B cell (primary cell): ENCODE data around the gene QSOX2. TPM values are rescaled to one million over a fixed set of nuclear protein-coding genes. Genes with fewer than 3 reads are reported as not detected.

Experiments
- ATAC-seq: fragments of 200-7000 bp; cut with Tn5 transposase; one replicate; pipeline ENCODE4 v1.10.0; 2021; ENCODE audit warnings: low read depth, mild to moderate bottlenecking, moderate number of reproducible peaks, moderate library complexity
- CTCF ChIA-PET: fragments of 350-600 bp; sonication (Branson Sonifier 250); formaldehyde crosslinking; loops from one replicate; lab custom pipeline; 2021; ENCODE audit warnings: antibody characterized with exemption, inconsistent platforms; lab: Charles Lee
- POLR2A ChIA-PET: fragments of 350-600 bp; sonication (Branson Sonifier 250); formaldehyde crosslinking; loops from one replicate; lab custom pipeline; 2021; ENCODE audit warnings: antibody characterized with exemption; lab: Charles Lee
- DNase-seq: peaks from one replicate; pipeline ENCODE4 v3.0.0; 2013
- H2AFZ ChIP-seq: 2 replicates; pipeline ENCODE4 v1.6.1; 2012; ENCODE audit warnings: mild to moderate bottlenecking, low read depth, low read length; ENCODE audit not compliant: insufficient read depth, poor library complexity, severe bottlenecking
- H3K27ac ChIP-seq, 2 donors: 1 replicate in 1 of 2; 2 replicates in 1 of 2; pipeline ENCODE4 v1.5.1; 2012 to 2013; ENCODE audit warnings: low read length in 2 of 2, mild to moderate bottlenecking in 2 of 2, moderate library complexity in 1 of 2
- H3K27me3 ChIP-seq, 4 experiments: fragments of 200-600 bp in 1 of 4; sonication (generic) in 1 of 4; replicated peaks in 1 of 4; 1 replicate in 2 of 4; 2 replicates in 2 of 4; pipeline versions ENCODE4 v1.6.1 to v1.7.0; 2013 to 2016; ENCODE audit warnings: low read length in 3 of 4, mild to moderate bottlenecking in 2 of 4, mixed read lengths in 1 of 4, moderate library complexity in 1 of 4; ENCODE audit not compliant: insufficient read depth in 4 of 4, control insufficient read depth in 3 of 4; ENCODE audit errors: control extremely low read depth in 1 of 4
- H3K36me3 ChIP-seq, 2 experiments: replicated peaks in 1 of 2; 1 replicate in 1 of 2; 2 replicates in 1 of 2; pipeline versions ENCODE4 v1.6.1 to v1.7.1; 2013; ENCODE audit warnings: low read length in 1 of 2; ENCODE audit not compliant: insufficient read depth in 2 of 2, control insufficient read depth in 1 of 2; ENCODE audit errors: control extremely low read depth in 1 of 2, extremely low read depth in 1 of 2
- H3K4me1 ChIP-seq, 2 donors: fragments of 200-600 bp in 1 of 2; sonication (generic) in 1 of 2; 1 replicate in 1 of 2; 2 replicates in 1 of 2; pipeline versions ENCODE4 v1.5.1 to v1.6.1; 2013 to 2017; ENCODE audit warnings: low read length in 2 of 2; ENCODE audit not compliant: control insufficient read depth in 2 of 2, insufficient read depth in 2 of 2
- H3K4me2 ChIP-seq: replicated peaks from 2 replicates; pipeline ENCODE3; 2012; ENCODE audit warnings: mild to moderate bottlenecking, low read depth, low read length; ENCODE audit not compliant: poor library complexity, severe bottlenecking
- H3K4me3 ChIP-seq, 5 experiments: fragments of 200-600 bp in 1 of 5; sonication (generic) in 1 of 5; 1 replicate in 3 of 5; 2 replicates in 2 of 5; pipeline versions ENCODE4 v1.5.1 to v1.7.0; 2011 to 2016; ENCODE audit warnings: low read length in 4 of 5, mild to moderate bottlenecking in 4 of 5, low read depth in 2 of 5, control low read depth in 1 of 5, moderate library complexity in 1 of 5; ENCODE audit not compliant: insufficient read depth in 1 of 5; ENCODE audit errors: control extremely low read depth in 1 of 5, extremely low read depth in 1 of 5
- H3K79me2 ChIP-seq: fragments of 200-600 bp; sonication (generic); one replicate; pipeline ENCODE4 v1.6.0; 2016; ENCODE audit warnings: low read length; ENCODE audit not compliant: control insufficient read depth, insufficient read depth
- H3K9ac ChIP-seq: fragments of 200-600 bp; sonication (generic); 2 replicates; pipeline ENCODE4 v1.6.1; 2017; ENCODE audit warnings: mild to moderate bottlenecking, low read length, moderate library complexity
- H3K9me3 ChIP-seq, 3 donors: one replicate each; pipeline versions ENCODE4 v1.6.1 to v1.7.1; 2013; ENCODE audit warnings: low read length in 2 of 3; ENCODE audit not compliant: control insufficient read depth in 2 of 3, insufficient read depth in 1 of 3; ENCODE audit errors: control extremely low read depth in 1 of 3
- H4K20me1 ChIP-seq: 2 replicates; pipeline ENCODE4 v1.6.0; 2012; ENCODE audit warnings: mild to moderate bottlenecking, low read length; ENCODE audit not compliant: insufficient read depth, control insufficient read depth, poor library complexity, severe bottlenecking
- H3K27ac Mint-ChIP-seq: one replicate; pipeline ENCODE4 v1.8.0; 2021; ENCODE audit warnings: mixed read lengths
- H3K27me3 Mint-ChIP-seq: one replicate; pipeline ENCODE4 v1.8.0; 2021; ENCODE audit warnings: mixed read lengths
- H3K4me1 Mint-ChIP-seq: one replicate; pipeline ENCODE4 v1.8.0; 2021; ENCODE audit warnings: mixed read lengths
- H3K4me3 Mint-ChIP-seq: one replicate; pipeline ENCODE4 v1.8.0; 2021; ENCODE audit warnings: mixed read lengths
- H3K9me3 Mint-ChIP-seq: one replicate; pipeline ENCODE4 v1.8.0; 2022; ENCODE audit warnings: mixed read lengths; ENCODE audit not compliant: insufficient read depth
- EZH2 ChIP-seq: IDR thresholded peaks from 2 replicates; pipeline ENCODE4 v1.6.1; 2012; ENCODE audit warnings: borderline replicate concordance, low read depth, mild to moderate bottlenecking, moderate library complexity, low read length; ENCODE audit not compliant: insufficient read depth, poor library complexity, severe bottlenecking
- WGBS: methylation state at CpG from one replicate; pipeline ENCODE4 v1.1.5; 2013; ENCODE audit warnings: missing lambda C conversion rate; ENCODE audit not compliant: insufficient coverage; 5-methylcytosine and 5-hydroxymethylcytosine counted together
- intact Hi-C: fragments of 100-400 bp; cut with micrococcal nuclease; formaldehyde crosslinking; loops from one replicate; pipeline ENCODE4 v1.10.0; 2022
- polyA plus RNA-seq: library from polyadenylated mRNA; depleted of rRNA; stranded (reverse); fragments of >200 nt; gene quantifications from 2 replicates; pipeline ENCODE4 v1.2.3, GENCODE V29; 2012
- total RNA-seq, 2 donors: library from RNA; stranded (reverse); fragments of 120-200 nt in 1 of 2; gene quantifications; 1 replicate in 1 of 2; 2 replicates in 1 of 2; pipeline versions ENCODE4 v1.2.3 to v1.2.4, GENCODE V29; 2013 to 2022
- TF ChIP-seq, protein P1 (sequence below): fragments of 200-600 bp; IDR thresholded peaks from one replicate; pipeline ENCODE4 v1.8.0; 2022; ENCODE audit warnings: antibody characterized with exemption, mild to moderate bottlenecking

QSOX2 gene
- total and polyA plus RNA-seq, 2 donors (not counting 1 experiment from before 2014, with no cell fraction given) = 62.9 to 139 TPM

DNA sequence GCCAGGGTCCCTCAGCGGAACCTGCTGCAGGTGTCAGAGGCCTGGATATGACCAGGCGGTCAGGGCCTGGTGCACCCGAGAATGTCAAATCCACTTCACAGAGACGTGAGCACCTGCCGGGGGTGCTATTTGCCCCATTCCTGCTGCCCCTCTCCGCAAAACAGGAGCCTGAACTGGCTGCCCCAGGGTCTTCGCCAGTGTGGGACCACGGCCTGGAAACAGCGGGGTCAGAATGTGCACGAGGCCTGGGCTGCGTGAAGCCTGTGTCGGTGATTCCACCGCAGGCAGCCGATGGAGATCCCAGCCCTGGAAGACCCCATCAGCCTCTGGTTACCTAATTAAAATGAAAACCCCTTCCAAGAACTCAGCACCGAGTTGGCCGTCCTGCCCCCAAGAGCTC lies 85.8 kb downstream of the QSOX2 start:
- ChIA-PET POLR2A (no interaction called here), CTCF (interaction anchor here (1.3 kb wide), 1 partner anchor 118 kb away, joined by 3 read pairs; no protein-coding TSS in a partner anchor)
- Histone ChIP-seq H3K79me2 (no peaks in the 10 kb centered on the region), H2AFZ (no peak overlapping the region), H3K4me1 (no peaks in the 10 kb centered on the region), H4K20me1 (no peaks in the 10 kb centered on the region), H3K4me3 (no peak overlapping the region), H3K9ac (no peak overlapping the region), H3K9me3 (peaks cover 2 to 10% (median 2%) of the 10 kb centered on the region in 3 donors), H3K27ac (no peak overlapping the region), H3K27me3 (peaks cover 0 to 3% (median 0%) of the 10 kb centered on the region in 4 experiments), H3K4me2 (no peak overlapping the region), H3K36me3 (no peaks in the 10 kb centered on the region)
- intact Hi-C loops = no loop called here
- no peak overlapping the region for H3K4me3 Mint-ChIP-seq
- ATAC-seq (no peak), DNase-seq (no peak)
- no peaks in the 10 kb centered on the region for H3K4me1 Mint-ChIP-seq
- H3K27ac Mint-ChIP-seq = no peak overlapping the region
- 96% methylated on average over 16 of the region's 16 CpGs for WGBS
- no peak for TF ChIP-seq EZH2
- TF ChIP-seq, protein P1, sequence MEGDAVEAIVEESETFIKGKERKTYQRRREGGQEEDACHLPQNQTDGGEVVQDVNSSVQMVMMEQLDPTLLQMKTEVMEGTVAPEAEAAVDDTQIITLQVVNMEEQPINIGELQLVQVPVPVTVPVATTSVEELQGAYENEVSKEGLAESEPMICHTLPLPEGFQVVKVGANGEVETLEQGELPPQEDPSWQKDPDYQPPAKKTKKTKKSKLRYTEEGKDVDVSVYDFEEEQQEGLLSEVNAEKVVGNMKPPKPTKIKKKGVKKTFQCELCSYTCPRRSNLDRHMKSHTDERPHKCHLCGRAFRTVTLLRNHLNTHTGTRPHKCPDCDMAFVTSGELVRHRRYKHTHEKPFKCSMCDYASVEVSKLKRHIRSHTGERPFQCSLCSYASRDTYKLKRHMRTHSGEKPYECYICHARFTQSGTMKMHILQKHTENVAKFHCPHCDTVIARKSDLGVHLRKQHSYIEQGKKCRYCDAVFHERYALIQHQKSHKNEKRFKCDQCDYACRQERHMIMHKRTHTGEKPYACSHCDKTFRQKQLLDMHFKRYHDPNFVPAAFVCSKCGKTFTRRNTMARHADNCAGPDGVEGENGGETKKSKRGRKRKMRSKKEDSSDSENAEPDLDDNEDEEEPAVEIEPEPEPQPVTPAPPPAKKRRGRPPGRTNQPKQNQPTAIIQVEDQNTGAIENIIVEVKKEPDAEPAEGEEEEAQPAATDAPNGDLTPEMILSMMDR = no peak
- H3K9me3 Mint-ChIP-seq = peaks cover 3% of the 10 kb centered on the region
- H3K27me3 Mint-ChIP-seq = peaks cover 17% of the 10 kb centered on the region

DNA sequence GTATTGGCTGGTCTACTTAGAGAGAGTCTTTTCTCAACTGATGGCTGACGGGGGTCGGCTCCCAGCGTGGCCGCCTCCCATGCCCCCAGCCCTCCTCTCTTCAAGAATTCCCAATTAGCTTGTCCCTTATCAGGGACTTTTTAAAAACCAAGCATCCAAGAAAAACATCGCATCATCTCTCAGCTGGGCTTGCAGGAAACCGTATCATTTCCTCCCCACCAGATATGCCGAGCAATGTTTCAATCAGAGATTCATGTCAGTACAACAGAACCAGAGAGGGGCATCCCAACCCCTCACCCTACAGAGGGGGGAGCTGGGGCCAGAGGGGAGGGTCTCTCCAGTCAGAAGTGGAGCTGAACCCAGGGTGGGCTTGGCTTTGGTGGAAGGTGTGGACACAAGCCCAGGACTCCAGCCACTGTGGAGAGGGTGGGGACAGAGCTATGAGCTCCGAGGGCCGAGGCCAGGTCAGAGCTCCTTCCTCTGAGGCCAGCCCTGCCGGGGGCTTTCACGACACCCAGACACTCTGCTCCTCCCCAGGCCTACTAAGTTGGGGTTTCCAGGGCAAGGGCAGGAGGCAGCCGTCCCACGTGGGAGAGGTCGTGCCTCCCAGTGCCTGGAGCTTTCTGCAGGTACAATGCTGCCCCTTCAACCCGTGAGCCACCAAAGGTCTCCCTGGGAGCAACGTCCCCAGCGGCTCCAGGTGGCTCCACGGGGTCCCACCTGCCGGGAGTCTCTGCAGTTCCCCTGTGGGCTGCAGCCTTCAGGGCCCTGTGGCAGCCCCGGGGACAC lies 87.9 kb downstream of the QSOX2 start:
- Histone ChIP-seq H3K4me2 (no peak overlapping the region), H3K27ac (no peak overlapping the region), H3K27me3 (peaks cover 0 to 3% (median 0%) of the 10 kb centered on the region in 4 experiments), H2AFZ (no peak overlapping the region), H3K4me3 (no peak overlapping the region), H3K36me3 (no peaks in the 10 kb centered on the region), H4K20me1 (no peaks in the 10 kb centered on the region), H3K79me2 (no peaks in the 10 kb centered on the region), H3K9ac (no peak overlapping the region), H3K9me3 (peaks cover 0 to 6% (median 0%) of the 10 kb centered on the region in 3 donors), H3K4me1 (no peaks in the 10 kb centered on the region)
- TF ChIP-seq, protein P1 = no peak
- TF ChIP-seq EZH2 = no peak
- Mint-ChIP-seq H3K27ac (no peak overlapping the region), H3K27me3 (peaks cover 13% of the 10 kb centered on the region), H3K9me3 (no peaks in the 10 kb centered on the region), H3K4me3 (no peak overlapping the region), H3K4me1 (no peaks in the 10 kb centered on the region)
- 76% methylated on average over 17 of the region's 20 CpGs for WGBS
- DNase-seq = no peak
- intact Hi-C loops = no loop called here
- ChIA-PET CTCF (interaction anchor here (1.1 kb wide), 1 partner anchor 125 kb away, joined by 4 read pairs; no protein-coding TSS in a partner anchor), POLR2A (no interaction called here)
- no peak for ATAC-seq
